ENCODE results near the gene ALX4. TPM values are rescaled to one million over a fixed set of nuclear protein-coding genes. Genes with fewer than 3 reads are reported as not detected.
A peak's percentile ranks its signal among the peaks of the same experiment; 100 is the strongest.

ALX4 gene
- total RNA-seq, 1 experiment from 2014 or later: 1.1 TPM

GRCh38 chr11:44327730-44328129, 17.8 kb upstream of the ALX4 start:
- Histone ChIP-seq H3K27me3 (no peaks in the 10 kb centered on the region), H3K36me3 (no peaks in the 10 kb centered on the region), H3K27ac (no peak overlapping the region), H3K9me3 (replicated peaks) (no peaks in the 10 kb centered on the region), H3K4me3 (no peak overlapping the region), H3K4me1 (peaks cover 46% of the 10 kb centered on the region)
- no peak for DNase-seq

- peaks cover 43% of the 10 kb centered on the region for H3K4me1 ChIP-seq
- H3K36me3 ChIP-seq: no peaks in the 10 kb centered on the region
- peak; percentile 47 to 59 for DNase-seq
- H3K27me3 ChIP-seq: no peaks in the 10 kb centered on the region
- H3K4me3 ChIP-seq: no peak overlapping the region
- no peak overlapping the region for H3K27ac ChIP-seq
- H3K9me3 ChIP-seq (replicated peaks): no peaks in the 10 kb centered on the region
These were observed 16.9 kb upstream of the ALX4 start for GRCh38 chr11:44326615-44327475.

GRCh38 chr11:44325698-44326097, 15.8 kb upstream of the ALX4 start:
- no peaks in the 10 kb centered on the region for H3K36me3 ChIP-seq
- H3K4me1 ChIP-seq: peaks cover 36% of the 10 kb centered on the region
- DNase-seq: no peak
- H3K4me3 ChIP-seq: no peak overlapping the region
- no peaks in the 10 kb centered on the region for H3K27me3 ChIP-seq
- no peaks in the 10 kb centered on the region for H3K9me3 ChIP-seq (replicated peaks)
- peak overlapping the region; percentile 75 for H3K27ac ChIP-seq

GRCh38 chr11:44324749-44325525, 15.0 kb upstream of the ALX4 start:
- Histone ChIP-seq H3K4me3 (peak overlapping the region; percentile 19), H3K27me3 (no peaks in the 10 kb centered on the region), H3K4me1 (peaks cover 35% of the 10 kb centered on the region), H3K36me3 (no peaks in the 10 kb centered on the region), H3K27ac (peak overlapping the region; percentile 75), H3K9me3 (replicated peaks) (no peaks in the 10 kb centered on the region)
- peak; percentile 83 to 88 for DNase-seq

- H3K4me1 ChIP-seq: peaks cover 38% of the 10 kb centered on the region
- no peak overlapping the region; the same call in 1 of the 2 replicates for H3K4me3 ChIP-seq
- peak overlapping the region; percentile 75 for H3K27ac ChIP-seq
- no peak for DNase-seq
- no peaks in the 10 kb centered on the region for H3K9me3 ChIP-seq (replicated peaks)
- H3K27me3 ChIP-seq: no peaks in the 10 kb centered on the region
- H3K36me3 ChIP-seq: no peaks in the 10 kb centered on the region
These were observed 14.3 kb upstream of the ALX4 start for GRCh38 chr11:44324222-44324621.

GRCh38 chr11:44322243-44322642, 12.3 kb upstream of the ALX4 start:
- Histone ChIP-seq H3K27me3 (no peaks in the 10 kb centered on the region), H3K4me1 (peaks cover 45% of the 10 kb centered on the region), H3K4me3 (no peak overlapping the region), H3K27ac (no peak overlapping the region), H3K36me3 (no peaks in the 10 kb centered on the region), H3K9me3 (replicated peaks) (no peaks in the 10 kb centered on the region)
- DNase-seq: no peak

GRCh38 chr11:44321059-44321458, 11.1 kb upstream of the ALX4 start:
- Histone ChIP-seq H3K27ac (no peak overlapping the region), H3K9me3 (replicated peaks) (no peaks in the 10 kb centered on the region), H3K4me1 (peaks cover 35% of the 10 kb centered on the region), H3K36me3 (no peaks in the 10 kb centered on the region), H3K27me3 (no peaks in the 10 kb centered on the region), H3K4me3 (no peak overlapping the region)
- no peak for DNase-seq

GRCh38 chr11:44320289-44320973, 10.5 kb upstream of the ALX4 start:
- Histone ChIP-seq H3K4me1 (peaks cover 29% of the 10 kb centered on the region), H3K9me3 (replicated peaks) (no peaks in the 10 kb centered on the region), H3K4me3 (no peak overlapping the region), H3K27ac (no peak overlapping the region), H3K36me3 (no peaks in the 10 kb centered on the region), H3K27me3 (no peaks in the 10 kb centered on the region)
- no peak for DNase-seq

- H3K36me3 ChIP-seq: no peaks in the 10 kb centered on the region
- H3K4me3 ChIP-seq: no peak overlapping the region
- H3K27me3 ChIP-seq: no peaks in the 10 kb centered on the region
- H3K27ac ChIP-seq: no peak overlapping the region
- no peaks in the 10 kb centered on the region for H3K9me3 ChIP-seq (replicated peaks)
- DNase-seq: no peak
- H3K4me1 ChIP-seq: peaks cover 27% of the 10 kb centered on the region
These were observed 9.8 kb upstream of the ALX4 start for GRCh38 chr11:44319552-44320288.

GRCh38 chr11:44319170-44319551, 9.2 kb upstream of the ALX4 start:
- no peak overlapping the region for H3K27ac ChIP-seq
- no peaks in the 10 kb centered on the region for H3K9me3 ChIP-seq (replicated peaks)
- peak; percentile 77 to 79 for DNase-seq
- no peak overlapping the region for H3K4me3 ChIP-seq
- no peaks in the 10 kb centered on the region for H3K36me3 ChIP-seq
- peaks cover 22% of the 10 kb centered on the region for H3K4me1 ChIP-seq
- H3K27me3 ChIP-seq: no peaks in the 10 kb centered on the region

- DNase-seq: no peak
- Histone ChIP-seq H3K36me3 (no peaks in the 10 kb centered on the region), H3K4me3 (no peak overlapping the region), H3K9me3 (replicated peaks) (no peaks in the 10 kb centered on the region), H3K27me3 (no peaks in the 10 kb centered on the region), H3K4me1 (peaks cover 24% of the 10 kb centered on the region), H3K27ac (no peak overlapping the region)
These were observed 8.4 kb upstream of the ALX4 start for GRCh38 chr11:44318369-44318768.

- H3K4me3 ChIP-seq: no peak overlapping the region
- H3K9me3 ChIP-seq (replicated peaks): no peaks in the 10 kb centered on the region
- no peaks in the 10 kb centered on the region for H3K36me3 ChIP-seq
- H3K27ac ChIP-seq: no peak overlapping the region
- DNase-seq: no peak
- H3K27me3 ChIP-seq: no peaks in the 10 kb centered on the region
- peaks cover 24% of the 10 kb centered on the region for H3K4me1 ChIP-seq
These were observed 6.8 kb upstream of the ALX4 start for GRCh38 chr11:44316659-44317240.

GRCh38 chr11:44315947-44316658, 6.2 kb upstream of the ALX4 start:
- Histone ChIP-seq H3K4me3 (no peak overlapping the region), H3K36me3 (no peaks in the 10 kb centered on the region), H3K9me3 (replicated peaks) (no peaks in the 10 kb centered on the region), H3K4me1 (peaks cover 24% of the 10 kb centered on the region), H3K27ac (no peak overlapping the region), H3K27me3 (no peaks in the 10 kb centered on the region)
- DNase-seq: no peak

- H3K27ac ChIP-seq: no peak overlapping the region
- no peak for DNase-seq
- H3K36me3 ChIP-seq: no peaks in the 10 kb centered on the region
- H3K4me1 ChIP-seq: peaks cover 24% of the 10 kb centered on the region
- H3K4me3 ChIP-seq: no peak overlapping the region
- no peaks in the 10 kb centered on the region for H3K27me3 ChIP-seq
- no peaks in the 10 kb centered on the region for H3K9me3 ChIP-seq (replicated peaks)
These were observed 4.8 kb upstream of the ALX4 start for GRCh38 chr11:44314733-44315132.
